HG03469 (cell line): ENCODE results near the gene MBP.

Experiments
- ATAC-seq: cut with Tn5 transposase; IDR thresholded peaks from one replicate; pipeline ENCODE4 v1.9.1; 2021; ENCODE audit warnings: mild to moderate bottlenecking, moderate library complexity, moderate number of reproducible peaks; ENCODE audit not compliant: unreplicated experiment

The MBP gene

GRCh38 chr18:77102259-77103040 is 30.1 kb downstream of the MBP start:
- peak; percentile 74 for ATAC-seq

- ATAC-seq = peak; percentile 20
These were observed 30.9 kb downstream of the MBP start for GRCh38 chr18:77101410-77102258.

- no peak for ATAC-seq
These were observed 31.7 kb downstream of the MBP start for GRCh38 chr18:77100751-77101355.

GRCh38 chr18:77099485-77100370 is 32.9 kb downstream of the MBP start:
- no peak for ATAC-seq

- ATAC-seq = no peak
These were observed 33.9 kb downstream of the MBP start for GRCh38 chr18:77098538-77099174.

GRCh38 chr18:77098029-77098428 is 34.6 kb downstream of the MBP start:
- no peak for ATAC-seq

GRCh38 chr18:77096936-77097886 is 35.4 kb downstream of the MBP start:
- ATAC-seq = no peak

GRCh38 chr18:77095391-77096371 is 36.9 kb downstream of the MBP start:
- ATAC-seq = no peak

- no peak for ATAC-seq
These were observed 39.0 kb downstream of the MBP start for GRCh38 chr18:77093586-77093985.

- no peak for ATAC-seq
These were observed 39.5 kb downstream of the MBP start for GRCh38 chr18:77093067-77093430.

- ATAC-seq = no peak
These were observed 40.2 kb downstream of the MBP start for GRCh38 chr18:77092104-77093066.

- no peak for ATAC-seq
These were observed 41.2 kb downstream of the MBP start for GRCh38 chr18:77091366-77091765.

- no peak for ATAC-seq
These were observed 41.9 kb downstream of the MBP start for GRCh38 chr18:77090546-77091174.

GRCh38 chr18:77089723-77090285 is 42.8 kb downstream of the MBP start:
- ATAC-seq = no peak

GRCh38 chr18:77088963-77089722 is 43.4 kb downstream of the MBP start:
- ATAC-seq = no peak
